ENCODE measurements around the gene P2RX6. TPM values are rescaled to one million over a fixed set of nuclear protein-coding genes. Genes with fewer than 3 reads are reported as not detected.

P2RX6 gene
- polyA plus RNA-seq, 1 donor (not counting 4 experiments of a cell fraction or from before 2014, with no cell fraction given), result 0.87 TPM

DNA sequence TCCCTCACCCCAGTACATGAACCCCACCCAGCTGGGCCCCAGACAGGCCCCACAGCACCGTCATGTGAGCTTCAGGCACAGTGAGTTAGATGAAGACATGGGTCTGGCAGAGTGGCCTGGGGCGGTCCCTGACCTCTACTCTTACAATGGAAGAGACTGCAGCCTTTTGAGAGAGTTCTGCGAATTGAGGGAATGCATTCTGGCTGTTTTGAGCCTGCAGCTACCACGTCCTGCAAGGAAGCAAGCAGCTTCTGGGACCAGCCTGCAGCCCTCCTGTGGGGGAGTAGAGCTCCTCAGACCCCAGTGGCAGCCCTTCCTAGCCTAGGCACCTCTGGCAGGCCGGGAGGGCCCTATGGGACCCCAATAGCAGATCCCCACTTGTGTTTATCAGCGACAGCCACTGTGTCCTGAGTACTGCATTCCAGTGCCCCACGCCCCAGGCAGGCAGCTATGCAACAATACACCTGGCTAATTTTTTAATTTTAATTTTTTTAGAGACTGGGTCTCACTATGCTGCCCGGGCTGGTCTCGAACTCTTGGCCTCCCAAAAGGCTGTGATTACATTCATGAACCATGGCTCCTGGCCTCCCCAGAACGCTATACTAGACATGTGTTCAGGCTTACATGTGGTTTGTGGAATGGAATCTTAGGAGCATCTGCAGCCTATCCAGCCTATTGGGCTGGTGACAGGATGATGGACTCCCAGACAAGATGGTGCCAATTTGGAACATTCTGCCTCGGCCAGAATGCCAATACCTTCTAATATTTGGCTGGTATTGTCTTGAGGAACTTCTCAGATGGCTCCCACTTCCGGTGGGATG is 18.1 kb downstream of the P2RX6 start:
- TF ChIP-seq EZH2 (IDR thresholded peaks at IDR 0.05; ENCODE audit: low read length) (no peak), CTCF (optimal IDR thresholded peaks at IDR 0.05 in 1 of 3, IDR thresholded peaks at IDR 0.05 in 1 of 3, conservative IDR thresholded peaks at IDR 0.05 in 1 of 3; ENCODE audit: extremely low read depth in 1 of 3, insufficient read depth in 2 of 3, low read length in 3 of 3) (no peak)
- DNase-seq (ENCODE audit: low read depth, low spot score) (no peak), FAIRE-seq (no peak)
- Histone ChIP-seq H3K27me3 (ENCODE audit: control insufficient read depth, extremely low read depth, insufficient read depth, low read length) (peaks cover 22% of the 10 kb centered on the region), H3K9me3 (ENCODE audit: control insufficient read depth, low read depth, low read length) (no peaks in the 10 kb centered on the region), H3K27ac (ENCODE audit: control insufficient read depth, insufficient read depth, low read length) (no peak overlapping the region), H3K9ac (ENCODE audit: control insufficient read depth, extremely low read depth, insufficient read depth, low read length) (no peak overlapping the region), H3K4me1 (ENCODE audit: control insufficient read depth, extremely low read depth, insufficient read depth, low read length) (peaks cover 9% of the 10 kb centered on the region), H3K4me3 (ENCODE audit: control insufficient read depth in 2 of 3, extremely low read depth in 1 of 3, insufficient read depth in 2 of 3, low read depth in 1 of 3, low read length in 3 of 3) (no peak overlapping the region), H3K36me3 (ENCODE audit: control insufficient read depth in 2 of 2, extremely low read depth in 1 of 2, insufficient read depth in 2 of 2, low read length in 2 of 2) (no peaks in the 10 kb centered on the region), H3K9me1 (ENCODE audit: control insufficient read depth, extremely low read depth, insufficient read depth, low read length) (no peaks in the 10 kb centered on the region), H3K4me2 (ENCODE audit: control insufficient read depth, extremely low read depth, insufficient read depth, low read depth, low read length) (no peak overlapping the region), H2AFZ (ENCODE audit: control insufficient read depth, low read length) (no peak overlapping the region), H4K20me1 (ENCODE audit: control insufficient read depth, extremely low read depth, insufficient read depth, low read length) (no peaks in the 10 kb centered on the region), H3K79me2 (ENCODE audit: control insufficient read depth, insufficient read depth, low read length) (no peaks in the 10 kb centered on the region)
- dilution Hi-C loops (cut with MboI; ENCODE audit: extremely low pct_ligation_motif_present, low sequenced_read_pairs), result no loop called here

GRCh38 chr22:21033895-21034294 is 18.9 kb downstream of the P2RX6 start:
- Histone ChIP-seq H3K27me3 (ENCODE audit: control insufficient read depth, extremely low read depth, insufficient read depth, low read length) (peaks cover 22% of the 10 kb centered on the region), H3K79me2 (ENCODE audit: control insufficient read depth, insufficient read depth, low read length) (no peaks in the 10 kb centered on the region), H3K9me1 (ENCODE audit: control insufficient read depth, extremely low read depth, insufficient read depth, low read length) (no peaks in the 10 kb centered on the region), H4K20me1 (ENCODE audit: control insufficient read depth, extremely low read depth, insufficient read depth, low read length) (no peaks in the 10 kb centered on the region), H3K4me3 (ENCODE audit: control insufficient read depth in 2 of 3, extremely low read depth in 1 of 3, insufficient read depth in 2 of 3, low read depth in 1 of 3, low read length in 3 of 3) (no peak overlapping the region), H3K36me3 (ENCODE audit: control insufficient read depth in 2 of 2, extremely low read depth in 1 of 2, insufficient read depth in 2 of 2, low read length in 2 of 2) (no peaks in the 10 kb centered on the region), H3K4me2 (ENCODE audit: control insufficient read depth, extremely low read depth, insufficient read depth, low read depth, low read length) (no peak overlapping the region), H3K4me1 (ENCODE audit: control insufficient read depth, extremely low read depth, insufficient read depth, low read length) (peaks cover 9% of the 10 kb centered on the region), H3K9ac (ENCODE audit: control insufficient read depth, extremely low read depth, insufficient read depth, low read length) (no peak overlapping the region), H3K9me3 (ENCODE audit: control insufficient read depth, low read depth, low read length) (no peaks in the 10 kb centered on the region), H3K27ac (ENCODE audit: control insufficient read depth, insufficient read depth, low read length) (no peak overlapping the region), H2AFZ (ENCODE audit: control insufficient read depth, low read length) (no peak overlapping the region)
- TF ChIP-seq EZH2 (IDR thresholded peaks at IDR 0.05; ENCODE audit: low read length), result no peak
- no peak for TF ChIP-seq CTCF (optimal IDR thresholded peaks at IDR 0.05 in 1 of 3, IDR thresholded peaks at IDR 0.05 in 1 of 3, conservative IDR thresholded peaks at IDR 0.05 in 1 of 3; ENCODE audit: extremely low read depth in 1 of 3, insufficient read depth in 2 of 3, low read length in 3 of 3)
- FAIRE-seq (no peak), DNase-seq (ENCODE audit: low read depth, low spot score) (no peak)
- dilution Hi-C loops (cut with MboI; ENCODE audit: extremely low pct_ligation_motif_present, low sequenced_read_pairs), result no loop called here
